Measurements from ENCODE around the gene KLHL4. TPM values are rescaled to one million over a fixed set of nuclear protein-coding genes. Genes with fewer than 3 reads are reported as not detected.

The KLHL4 gene
- total and polyA plus RNA-seq, 2 donors from 2014 or later = 0.49 to 2.1 TPM

DNA sequence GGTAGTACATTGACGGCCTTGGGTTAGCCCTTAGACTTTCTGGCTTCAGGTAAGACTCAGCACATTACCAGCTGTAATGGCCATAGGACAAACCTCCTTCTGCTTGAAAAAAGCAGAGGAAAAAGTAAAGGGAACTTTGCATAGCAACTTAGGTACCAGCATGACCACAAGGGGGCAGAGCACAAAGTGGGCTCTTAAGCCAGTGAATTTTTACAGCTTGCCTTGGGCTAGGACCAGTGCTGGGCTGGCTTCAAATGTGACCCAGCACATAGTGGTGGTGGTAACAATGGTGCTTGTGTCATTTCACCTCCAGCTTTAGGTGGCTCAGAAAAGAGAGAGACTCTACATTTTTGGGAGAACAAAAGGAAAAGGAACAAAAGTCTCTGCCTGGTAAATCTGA, 66.1 kb downstream of the KLHL4 start:
- no peak overlapping the region for H3K27ac ChIP-seq (ENCODE audit: low read depth in 2 of 2, low read length in 2 of 2)
- H3K9me3 ChIP-seq (ENCODE audit: control insufficient read depth in 2 of 3, insufficient read depth in 1 of 3, low read length in 3 of 3) = no peaks in the 10 kb centered on the region
- no peak overlapping the region for H3K9ac ChIP-seq (ENCODE audit: low read length in 3 of 3)
- TF ChIP-seq, protein P1, sequence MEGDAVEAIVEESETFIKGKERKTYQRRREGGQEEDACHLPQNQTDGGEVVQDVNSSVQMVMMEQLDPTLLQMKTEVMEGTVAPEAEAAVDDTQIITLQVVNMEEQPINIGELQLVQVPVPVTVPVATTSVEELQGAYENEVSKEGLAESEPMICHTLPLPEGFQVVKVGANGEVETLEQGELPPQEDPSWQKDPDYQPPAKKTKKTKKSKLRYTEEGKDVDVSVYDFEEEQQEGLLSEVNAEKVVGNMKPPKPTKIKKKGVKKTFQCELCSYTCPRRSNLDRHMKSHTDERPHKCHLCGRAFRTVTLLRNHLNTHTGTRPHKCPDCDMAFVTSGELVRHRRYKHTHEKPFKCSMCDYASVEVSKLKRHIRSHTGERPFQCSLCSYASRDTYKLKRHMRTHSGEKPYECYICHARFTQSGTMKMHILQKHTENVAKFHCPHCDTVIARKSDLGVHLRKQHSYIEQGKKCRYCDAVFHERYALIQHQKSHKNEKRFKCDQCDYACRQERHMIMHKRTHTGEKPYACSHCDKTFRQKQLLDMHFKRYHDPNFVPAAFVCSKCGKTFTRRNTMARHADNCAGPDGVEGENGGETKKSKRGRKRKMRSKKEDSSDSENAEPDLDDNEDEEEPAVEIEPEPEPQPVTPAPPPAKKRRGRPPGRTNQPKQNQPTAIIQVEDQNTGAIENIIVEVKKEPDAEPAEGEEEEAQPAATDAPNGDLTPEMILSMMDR (IDR thresholded peaks at IDR 0.05; ENCODE audit: borderline replicate concordance, extremely low read depth, insufficient read depth) = no peak
- intact Hi-C loops (cut with DNase I) = no loop called here
- FAIRE-seq (no peak), DNase-seq (no peak)
- H3K36me3 ChIP-seq (ENCODE audit: control insufficient read depth in 2 of 3, insufficient read depth in 3 of 3, low read length in 3 of 3) = no peaks in the 10 kb centered on the region
- H3K4me1 ChIP-seq (ENCODE audit: control insufficient read depth in 2 of 3, insufficient read depth in 2 of 3, low read depth in 1 of 3, low read length in 3 of 3) = no peaks in the 10 kb centered on the region
- H3K4me3 ChIP-seq (ENCODE audit: low read length in 3 of 3) = no peak overlapping the region
- no peaks in the 10 kb centered on the region for H3K27me3 ChIP-seq (ENCODE audit: control insufficient read depth, insufficient read depth, low read length)

DNA sequence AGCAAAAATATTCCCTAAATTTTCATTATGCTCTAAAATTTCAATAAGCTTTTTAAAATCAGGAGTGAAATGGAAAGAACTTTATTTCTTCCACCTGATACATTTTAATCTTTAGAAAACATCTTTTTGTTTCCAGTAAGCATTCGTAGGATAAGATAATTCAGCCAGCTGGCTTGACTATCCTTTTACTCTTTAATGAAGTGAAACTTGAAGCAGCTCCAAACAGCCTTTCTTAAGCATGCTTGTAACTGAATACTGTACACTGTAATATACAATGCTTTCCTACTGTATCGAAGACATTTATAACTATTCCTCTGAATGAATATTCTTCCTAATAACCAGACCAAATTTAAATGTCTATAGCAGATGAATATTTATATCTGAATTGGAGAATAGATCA, 98.8 kb downstream of the KLHL4 start:
- Histone ChIP-seq H3K9ac (ENCODE audit: low read length in 3 of 3) (no peak overlapping the region), H3K9me3 (ENCODE audit: control insufficient read depth in 2 of 3, insufficient read depth in 1 of 3, low read length in 3 of 3) (no peaks in the 10 kb centered on the region), H3K27ac (ENCODE audit: low read depth in 2 of 2, low read length in 2 of 2) (no peak overlapping the region), H3K4me1 (ENCODE audit: control insufficient read depth in 2 of 3, insufficient read depth in 2 of 3, low read depth in 1 of 3, low read length in 3 of 3) (no peaks in the 10 kb centered on the region), H3K4me3 (ENCODE audit: low read length in 3 of 3) (no peak overlapping the region), H3K27me3 (ENCODE audit: control insufficient read depth, insufficient read depth, low read length) (no peaks in the 10 kb centered on the region), H3K36me3 (ENCODE audit: control insufficient read depth in 2 of 3, insufficient read depth in 3 of 3, low read length in 3 of 3) (no peaks in the 10 kb centered on the region)
- peak in 2 of 5 donors; percentile 7 to 9 for DNase-seq
- FAIRE-seq = no peak
- intact Hi-C loops (cut with DNase I) = no loop called here
- TF ChIP-seq, protein P1 (IDR thresholded peaks at IDR 0.05; ENCODE audit: borderline replicate concordance, extremely low read depth, insufficient read depth) = no peak

DNA sequence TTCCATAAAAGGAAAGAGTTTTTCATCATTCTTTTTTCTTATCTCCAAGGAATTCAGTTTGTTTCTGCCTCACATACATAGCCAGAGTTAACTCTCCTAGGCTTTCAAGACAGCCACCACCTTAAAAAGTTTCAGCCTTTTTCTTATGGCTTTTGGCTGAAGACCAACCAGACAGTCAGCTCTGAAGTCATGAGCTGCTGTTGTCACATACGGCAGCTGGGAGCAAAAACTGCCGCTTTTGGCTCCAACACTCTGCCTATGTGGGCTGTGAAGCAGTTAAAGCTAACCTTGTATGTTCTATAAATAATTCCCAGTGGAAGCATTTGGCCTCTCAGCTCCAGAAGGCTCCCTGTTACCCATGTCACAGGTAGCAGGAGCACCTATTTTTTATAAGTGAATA, 104.1 kb downstream of the KLHL4 start:
- Histone ChIP-seq H3K9ac (ENCODE audit: low read length in 3 of 3) (no peak overlapping the region), H3K27ac (ENCODE audit: low read depth in 2 of 2, low read length in 2 of 2) (no peak overlapping the region)

More for the DNA sequence above, 104.1 kb downstream of the KLHL4 start:
- H3K27me3 ChIP-seq (ENCODE audit: control insufficient read depth, insufficient read depth, low read length) = no peaks in the 10 kb centered on the region
- no peak for FAIRE-seq
- TF ChIP-seq, protein P1 (IDR thresholded peaks at IDR 0.05; ENCODE audit: borderline replicate concordance, extremely low read depth, insufficient read depth) = no peak
- no peaks in the 10 kb centered on the region for H3K36me3 ChIP-seq (ENCODE audit: control insufficient read depth in 2 of 3, insufficient read depth in 3 of 3, low read length in 3 of 3)
- intact Hi-C loops (cut with DNase I) = no loop called here
- no peak overlapping the region for H3K4me3 ChIP-seq (ENCODE audit: low read length in 3 of 3)
- no peaks in the 10 kb centered on the region for H3K9me3 ChIP-seq (ENCODE audit: control insufficient read depth in 2 of 3, insufficient read depth in 1 of 3, low read length in 3 of 3)
- DNase-seq = peak in 3 of 5 donors; percentile 14 to 69 (median 25)
- no peaks in the 10 kb centered on the region for H3K4me1 ChIP-seq (ENCODE audit: control insufficient read depth in 2 of 3, insufficient read depth in 2 of 3, low read depth in 1 of 3, low read length in 3 of 3)

All from kidney (tissue), 14 donors.